ENCODE measurements around the gene PDE1C.
"Not testable (repeated sequence)": the region's sequence is repeated elsewhere in the genome, so short reads cannot be mapped to it uniquely, and the experiment has no call there.

PDE1C gene

DNA sequence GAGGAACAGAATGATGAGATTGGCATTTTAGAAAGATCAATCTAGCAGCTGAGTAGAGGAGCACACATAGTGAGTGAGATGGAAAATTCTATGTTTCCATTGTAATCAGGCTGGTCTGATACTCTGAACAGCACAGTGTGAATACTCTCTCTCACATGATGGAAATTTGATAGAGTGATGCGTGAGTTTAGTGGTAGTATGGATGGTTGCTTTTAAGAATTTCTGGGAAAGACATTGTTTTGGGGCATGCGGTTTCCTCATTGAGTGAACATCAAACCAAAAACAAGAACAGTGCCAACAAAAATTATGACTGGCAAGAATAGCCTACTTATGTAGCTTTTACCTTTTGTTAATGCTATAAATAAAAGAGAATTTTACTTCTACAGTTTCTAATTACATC is 183.2 kb downstream of the PDE1C start:
- DNase-seq: no peak

DNA sequence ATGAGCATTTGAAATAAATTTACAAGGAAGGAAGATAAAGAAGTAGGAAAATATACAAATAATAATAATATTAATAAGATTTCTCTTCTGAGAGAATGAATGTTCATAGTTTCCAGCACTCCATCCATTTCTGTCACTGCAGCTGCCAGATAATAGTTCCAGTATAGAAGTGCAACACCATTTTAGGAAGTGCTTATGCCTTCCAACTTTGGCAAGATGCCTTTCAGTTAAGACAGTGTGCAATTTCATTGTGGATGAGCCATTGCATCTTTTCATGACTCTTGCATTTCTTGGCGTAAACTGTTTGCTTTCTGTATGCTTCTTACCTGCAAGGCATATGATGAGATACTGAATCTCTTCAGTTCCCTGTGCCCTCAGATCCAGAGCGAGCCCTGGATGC is 185.0 kb downstream of the PDE1C start:
- no peak for DNase-seq

DNA sequence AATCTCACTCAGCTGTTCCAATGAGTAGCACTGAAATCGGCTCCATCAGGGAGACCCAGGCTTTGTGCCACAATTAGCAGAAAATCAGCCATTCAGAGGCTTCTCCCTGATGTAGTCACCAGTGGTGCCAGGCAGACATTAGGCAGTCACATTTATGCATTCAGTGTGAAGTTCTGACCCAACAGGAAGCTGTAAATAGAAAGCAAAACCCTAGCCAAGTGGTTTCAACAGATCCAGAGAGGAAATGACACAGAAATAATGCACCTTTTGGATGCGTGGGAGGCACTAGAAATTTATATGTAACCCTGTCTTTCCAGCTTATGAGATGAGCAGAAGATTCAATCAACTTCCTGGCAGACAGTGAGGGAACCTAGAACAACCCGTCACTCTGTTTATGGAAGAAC is 186.4 kb downstream of the PDE1C start:
- no peak for DNase-seq

GRCh38 chr7:31882187-31882586 is 188.0 kb downstream of the PDE1C start:
- DNase-seq: no peak

DNA sequence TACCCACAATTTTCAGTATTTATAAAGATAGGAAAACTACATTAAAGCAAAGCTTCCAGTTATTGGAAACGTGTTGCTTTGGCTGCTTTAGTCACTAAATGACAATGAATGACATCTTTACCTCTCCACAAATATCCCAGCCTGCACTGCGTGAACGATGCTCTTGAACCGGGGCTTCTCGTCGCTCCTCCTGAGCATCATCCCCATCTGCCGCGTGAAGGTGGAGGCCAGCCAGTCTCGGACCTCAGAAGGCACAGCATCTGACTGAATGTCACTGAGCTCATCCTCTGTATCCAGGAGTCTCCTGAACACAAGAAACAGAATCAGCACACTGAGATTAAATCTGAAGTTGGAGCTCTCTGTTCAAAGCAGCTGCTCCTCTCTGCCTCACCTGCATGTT is 191.3 kb downstream of the PDE1C start:
- DNase-seq: no peak

DNA sequence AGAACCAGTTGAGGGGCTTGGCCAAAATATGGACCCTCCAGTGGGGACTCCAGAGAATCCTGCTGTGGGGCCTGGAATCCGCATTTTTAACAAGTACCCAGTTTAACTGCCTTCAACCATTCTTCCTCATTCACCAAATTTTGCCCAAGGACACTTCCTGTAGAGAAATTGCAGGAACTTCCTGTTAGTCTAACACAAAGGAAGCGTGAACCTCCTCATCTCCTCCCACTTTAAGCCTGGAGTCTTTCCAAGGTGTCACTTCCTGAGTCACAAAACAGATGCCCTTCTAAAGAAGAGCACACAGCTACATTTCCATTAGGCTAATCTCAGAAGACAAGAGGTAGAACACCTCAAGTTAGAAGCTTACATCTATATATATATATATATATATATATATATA is 194.8 kb downstream of the PDE1C start:
- no peak for DNase-seq

- no peak for DNase-seq
Observed at GRCh38 chr7:31874631-31875386, 195.4 kb downstream of the PDE1C start.

- no peak for DNase-seq
Observed at GRCh38 chr7:31873816-31874597, 196.2 kb downstream of the PDE1C start.

DNA sequence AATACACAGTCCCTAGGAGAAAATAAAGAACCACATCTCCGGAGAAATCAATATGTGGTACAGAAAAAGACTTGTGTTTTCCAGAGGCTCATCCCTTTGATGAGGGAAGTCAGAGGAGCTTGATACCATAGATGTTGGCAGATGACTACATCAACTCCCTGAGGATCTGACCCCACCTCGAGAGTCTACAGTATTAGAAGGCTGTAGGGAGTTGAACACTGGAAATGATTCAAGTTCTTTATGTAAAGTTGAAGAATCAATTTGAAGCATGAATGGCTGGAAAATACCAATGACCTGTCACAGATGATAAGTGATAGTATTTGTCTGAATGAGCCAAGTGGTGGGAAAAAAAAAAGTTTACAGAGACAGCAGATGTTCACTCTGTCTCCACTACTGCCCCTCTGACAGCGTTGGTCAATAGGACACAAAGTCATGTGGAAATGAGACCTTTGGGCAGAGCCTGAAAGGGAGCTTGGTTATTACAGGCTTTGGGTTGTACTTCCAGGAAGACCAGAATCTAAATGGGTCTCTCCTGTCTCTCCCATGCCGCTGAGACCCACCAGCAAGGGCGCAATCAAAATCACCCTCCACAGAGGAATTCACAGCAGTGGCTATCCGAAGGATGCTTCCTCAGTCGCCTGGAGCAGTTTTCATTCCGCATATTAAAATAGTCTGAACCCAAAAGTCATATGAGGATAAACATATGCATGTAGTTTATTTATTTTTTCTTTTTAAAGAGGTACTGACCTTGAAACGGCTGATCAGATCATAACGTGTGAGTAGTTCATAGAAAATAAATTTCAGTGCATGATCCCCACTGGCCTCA is 197.4 kb downstream of the PDE1C start:
- DNase-seq: no peak

DNA sequence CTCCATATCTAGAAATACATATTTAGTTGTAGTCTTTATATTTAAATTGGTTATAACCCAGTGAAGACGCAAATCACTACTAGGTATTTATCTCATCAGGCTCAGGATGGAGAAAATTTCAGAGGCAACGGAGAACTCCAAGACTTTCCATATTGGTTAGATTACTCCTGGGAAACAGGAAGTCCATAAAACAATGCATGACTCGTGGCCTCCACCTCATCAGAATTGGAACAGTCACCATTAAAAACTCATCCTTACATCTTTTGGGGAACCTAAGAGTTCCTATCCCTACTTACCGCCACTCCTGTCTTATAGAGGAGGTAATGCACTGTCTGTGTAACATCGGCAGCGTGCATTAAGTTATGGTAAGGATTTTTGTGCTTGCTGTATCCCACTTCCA is 205.6 kb downstream of the PDE1C start:
- no peak for DNase-seq

DNA sequence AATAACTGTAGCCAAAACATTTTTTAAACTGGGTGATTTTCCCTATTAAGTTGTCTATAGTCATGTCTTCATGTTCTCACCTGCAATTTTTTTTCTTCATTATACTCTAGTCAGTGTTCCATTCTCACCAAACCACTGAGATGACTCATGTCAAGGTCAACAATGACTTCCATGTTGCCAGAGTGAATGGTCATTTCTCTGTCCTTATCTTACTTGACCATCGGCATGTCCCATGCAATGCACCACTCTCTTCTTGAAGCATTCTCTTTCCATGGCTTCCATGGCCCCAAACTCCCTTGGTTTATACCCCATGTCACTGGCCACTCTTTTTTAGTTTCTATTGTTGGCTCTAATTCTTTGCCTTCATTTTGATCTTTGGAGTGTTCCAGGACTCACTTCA is 209.3 kb downstream of the PDE1C start:
- no peak for DNase-seq

- DNase-seq: no peak
Observed at GRCh38 chr7:31858055-31858454, 212.2 kb downstream of the PDE1C start.

- DNase-seq: no peak
Observed at GRCh38 chr7:31857172-31857571, 213.0 kb downstream of the PDE1C start.

- DNase-seq: no peak
Observed at GRCh38 chr7:31856337-31856736, 213.9 kb downstream of the PDE1C start.

GRCh38 chr7:31855530-31855929 is 214.7 kb downstream of the PDE1C start:
- DNase-seq: no peak

- DNase-seq: no peak
Observed at GRCh38 chr7:31853380-31853779, 216.8 kb downstream of the PDE1C start.

GRCh38 chr7:31852462-31852861 is 217.7 kb downstream of the PDE1C start:
- no peak for DNase-seq

- no peak for DNase-seq
Observed at GRCh38 chr7:31851119-31851518, 219.1 kb downstream of the PDE1C start.

- DNase-seq: no peak
Observed at GRCh38 chr7:31850601-31851000, 219.6 kb downstream of the PDE1C start.

DNA sequence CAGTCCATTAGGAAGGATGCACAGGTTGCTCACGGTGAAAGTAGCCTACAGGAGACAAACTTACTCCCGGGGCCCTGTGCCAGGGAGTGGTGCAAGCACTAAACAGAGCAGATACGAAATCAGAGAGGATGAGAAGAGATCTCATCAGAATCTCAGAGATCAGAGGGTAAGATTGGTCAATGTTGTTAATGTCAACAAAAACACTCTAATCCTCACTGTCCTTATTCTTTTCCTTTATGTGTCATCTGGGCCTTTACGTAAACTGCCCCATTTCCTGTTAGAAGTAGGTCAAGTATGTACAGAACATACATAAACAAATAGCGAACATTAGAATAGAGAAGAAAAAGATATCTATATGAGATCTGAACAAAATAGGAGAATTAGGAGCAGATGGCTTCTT is 220.1 kb downstream of the PDE1C start:
- DNase-seq: no peak

GRCh38 chr7:31835471-31835870 is 234.7 kb downstream of the PDE1C start:
- no peak for DNase-seq

- not testable (repeated sequence) for DNase-seq
Observed at GRCh38 chr7:31833625-31834024, 236.6 kb downstream of the PDE1C start.

GRCh38 chr7:31828520-31828919 is 241.7 kb downstream of the PDE1C start:
- no peak for DNase-seq

- no peak for DNase-seq
Observed at GRCh38 chr7:31825576-31825975, 244.6 kb downstream of the PDE1C start.
